KMS-11 (cell line): Measurements from ENCODE around the gene PPP2CA.

Experiments used
- H2AFZ ChIP-seq: fragments of 200-600 bp; sonication (generic); 2 replicates; pipeline ENCODE4 v1.6.1; 2016; ENCODE audit warnings: antibody characterized with exemption, mixed run types, low read depth
- H3K27ac ChIP-seq: fragments of 200-600 bp; sonication (generic); 2 replicates; pipeline ENCODE4 v1.6.1; 2016; ENCODE audit warnings: mild to moderate bottlenecking, mixed run types
- H3K27me3 ChIP-seq: fragments of 200-600 bp; sonication (generic); 2 replicates; pipeline ENCODE4 v1.6.1; 2017; ENCODE audit warnings: mild to moderate bottlenecking, low read depth, mixed run types, moderate library complexity; ENCODE audit not compliant: insufficient read depth
- H3K36me3 ChIP-seq: fragments of 200-600 bp; sonication (generic); 2 replicates; pipeline ENCODE4 v1.6.1; 2017; ENCODE audit warnings: mild to moderate bottlenecking, mixed run types; ENCODE audit not compliant: insufficient read depth
- H3K4me1 ChIP-seq: fragments of 200-600 bp; sonication (generic); 2 replicates; pipeline ENCODE4 v1.6.1; 2016; ENCODE audit warnings: mild to moderate bottlenecking, low read depth, mixed run types; ENCODE audit not compliant: poor library complexity, severe bottlenecking
- H3K4me2 ChIP-seq: fragments of 200-600 bp; sonication (generic); 2 replicates; pipeline ENCODE4 v1.7.0; 2016; ENCODE audit warnings: mild to moderate bottlenecking, mixed run types
- H3K4me3 ChIP-seq: fragments of 200-600 bp; sonication (generic); IDR thresholded peaks from 2 replicates; pipeline ENCODE4 v1.6.1; 2017; ENCODE audit warnings: low read depth, low read length, mixed read lengths; ENCODE audit not compliant: insufficient read depth
- H3K79me2 ChIP-seq: fragments of 200-600 bp; sonication (generic); 2 replicates; pipeline ENCODE4 v1.6.1; 2016; ENCODE audit warnings: low read depth, mixed run types; ENCODE audit not compliant: insufficient read depth
- H3K9ac ChIP-seq: fragments of 200-600 bp; sonication (generic); 2 replicates; pipeline ENCODE4 v1.6.1; 2016; ENCODE audit warnings: mild to moderate bottlenecking, mixed run types
- H4K20me1 ChIP-seq: fragments of 200-600 bp; sonication (generic); 2 replicates; pipeline ENCODE4 v1.6.1; 2016; ENCODE audit warnings: mild to moderate bottlenecking, mixed run types; ENCODE audit not compliant: insufficient read depth
- TF ChIP-seq, protein P1 (sequence below): fragments of 200-600 bp; sonication (generic); conservative IDR thresholded peaks from 2 replicates; pipeline ENCODE4 v1.6.1; 2017; ENCODE audit warnings: low read depth, mild to moderate bottlenecking, antibody characterized with exemption, low read length, moderate library complexity, mixed read lengths

The PPP2CA gene

DNA sequence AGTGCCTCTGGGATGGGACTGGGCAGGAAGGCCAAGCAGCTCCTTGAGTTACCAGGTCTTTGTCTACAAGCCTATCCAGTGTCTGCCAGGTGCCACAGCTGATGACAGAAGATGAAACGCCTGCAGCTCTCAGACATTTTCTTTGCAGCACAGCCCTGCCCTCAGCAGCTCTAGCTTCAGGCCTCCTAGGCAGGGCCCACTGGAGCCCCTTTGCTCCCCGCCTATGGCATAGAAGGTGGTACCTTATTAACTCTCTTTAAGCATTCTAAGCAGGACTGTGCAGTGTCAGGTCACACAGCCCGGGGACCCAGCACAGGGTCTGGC lies 47.8 kb downstream of the PPP2CA start:
- H3K4me3 ChIP-seq = no peak overlapping the region
- H2AFZ ChIP-seq = no peak overlapping the region
- H3K79me2 ChIP-seq = peaks cover 36% of the 10 kb centered on the region

DNA sequence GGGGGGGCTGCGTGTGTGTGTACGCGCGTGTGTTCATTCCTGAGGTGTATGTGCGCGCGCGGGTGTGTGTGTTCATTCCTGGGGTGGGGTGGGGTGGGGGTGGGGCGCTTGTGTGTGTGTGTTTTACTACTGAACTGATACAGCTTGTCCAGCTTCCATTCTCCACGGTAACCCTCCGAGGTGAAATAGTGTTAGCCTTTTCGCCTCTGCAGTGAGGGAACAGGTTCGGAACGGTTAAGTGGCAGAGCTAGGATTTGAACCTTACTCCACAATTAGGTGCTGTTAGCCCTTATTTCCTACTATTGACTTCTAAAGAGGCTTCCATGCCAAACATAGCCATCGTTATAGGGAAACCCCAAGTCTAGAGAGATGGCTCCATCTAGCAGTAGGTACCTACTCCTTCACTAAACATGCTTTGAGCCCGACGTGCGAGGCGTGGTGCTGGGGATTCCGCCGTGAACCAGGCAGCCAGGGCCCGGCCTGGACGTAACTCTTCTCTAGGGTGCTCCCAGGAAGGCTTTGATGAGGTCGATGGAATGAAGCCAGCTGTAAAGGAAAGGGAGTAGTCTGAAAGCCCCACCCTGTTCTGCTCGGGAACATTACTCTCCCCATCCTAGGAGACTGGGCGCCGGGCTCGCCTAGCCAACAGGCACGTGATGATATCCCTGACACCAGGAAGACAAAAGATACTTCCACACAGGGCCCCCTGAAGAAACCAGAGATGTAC lies 48.3 kb downstream of the PPP2CA start:
- Histone ChIP-seq H2AFZ (peak overlapping the region; percentile 84), H3K36me3 (peaks cover 5% of the 10 kb centered on the region; the same call in 1 of the 2 replicates), H3K9ac (peak overlapping the region; percentile 99), H3K79me2 (peaks cover 41% of the 10 kb centered on the region), H3K27me3 (no peaks in the 10 kb centered on the region), H3K4me3 (no peak overlapping the region), H3K4me2 (peak overlapping the region; percentile 80), H3K27ac (peak overlapping the region; percentile 97), H4K20me1 (peaks cover 5% of the 10 kb centered on the region; the same call in 1 of the 2 replicates), H3K4me1 (peaks cover 30% of the 10 kb centered on the region)
- TF ChIP-seq, protein P1, sequence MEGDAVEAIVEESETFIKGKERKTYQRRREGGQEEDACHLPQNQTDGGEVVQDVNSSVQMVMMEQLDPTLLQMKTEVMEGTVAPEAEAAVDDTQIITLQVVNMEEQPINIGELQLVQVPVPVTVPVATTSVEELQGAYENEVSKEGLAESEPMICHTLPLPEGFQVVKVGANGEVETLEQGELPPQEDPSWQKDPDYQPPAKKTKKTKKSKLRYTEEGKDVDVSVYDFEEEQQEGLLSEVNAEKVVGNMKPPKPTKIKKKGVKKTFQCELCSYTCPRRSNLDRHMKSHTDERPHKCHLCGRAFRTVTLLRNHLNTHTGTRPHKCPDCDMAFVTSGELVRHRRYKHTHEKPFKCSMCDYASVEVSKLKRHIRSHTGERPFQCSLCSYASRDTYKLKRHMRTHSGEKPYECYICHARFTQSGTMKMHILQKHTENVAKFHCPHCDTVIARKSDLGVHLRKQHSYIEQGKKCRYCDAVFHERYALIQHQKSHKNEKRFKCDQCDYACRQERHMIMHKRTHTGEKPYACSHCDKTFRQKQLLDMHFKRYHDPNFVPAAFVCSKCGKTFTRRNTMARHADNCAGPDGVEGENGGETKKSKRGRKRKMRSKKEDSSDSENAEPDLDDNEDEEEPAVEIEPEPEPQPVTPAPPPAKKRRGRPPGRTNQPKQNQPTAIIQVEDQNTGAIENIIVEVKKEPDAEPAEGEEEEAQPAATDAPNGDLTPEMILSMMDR = no peak

More for the DNA sequence above, 47.8 kb downstream of the PPP2CA start:
- Histone ChIP-seq H3K4me2 (peak overlapping the region; percentile 80; the same call in 1 of the 2 replicates), H3K9ac (no peak overlapping the region), H3K36me3 (peaks cover 5% of the 10 kb centered on the region; the same call in 1 of the 2 replicates), H4K20me1 (peaks cover 5% of the 10 kb centered on the region; the same call in 1 of the 2 replicates), H3K27me3 (no peaks in the 10 kb centered on the region), H3K4me1 (peaks cover 30% of the 10 kb centered on the region), H3K27ac (no peak overlapping the region)
- TF ChIP-seq, protein P1 = no peak

DNA sequence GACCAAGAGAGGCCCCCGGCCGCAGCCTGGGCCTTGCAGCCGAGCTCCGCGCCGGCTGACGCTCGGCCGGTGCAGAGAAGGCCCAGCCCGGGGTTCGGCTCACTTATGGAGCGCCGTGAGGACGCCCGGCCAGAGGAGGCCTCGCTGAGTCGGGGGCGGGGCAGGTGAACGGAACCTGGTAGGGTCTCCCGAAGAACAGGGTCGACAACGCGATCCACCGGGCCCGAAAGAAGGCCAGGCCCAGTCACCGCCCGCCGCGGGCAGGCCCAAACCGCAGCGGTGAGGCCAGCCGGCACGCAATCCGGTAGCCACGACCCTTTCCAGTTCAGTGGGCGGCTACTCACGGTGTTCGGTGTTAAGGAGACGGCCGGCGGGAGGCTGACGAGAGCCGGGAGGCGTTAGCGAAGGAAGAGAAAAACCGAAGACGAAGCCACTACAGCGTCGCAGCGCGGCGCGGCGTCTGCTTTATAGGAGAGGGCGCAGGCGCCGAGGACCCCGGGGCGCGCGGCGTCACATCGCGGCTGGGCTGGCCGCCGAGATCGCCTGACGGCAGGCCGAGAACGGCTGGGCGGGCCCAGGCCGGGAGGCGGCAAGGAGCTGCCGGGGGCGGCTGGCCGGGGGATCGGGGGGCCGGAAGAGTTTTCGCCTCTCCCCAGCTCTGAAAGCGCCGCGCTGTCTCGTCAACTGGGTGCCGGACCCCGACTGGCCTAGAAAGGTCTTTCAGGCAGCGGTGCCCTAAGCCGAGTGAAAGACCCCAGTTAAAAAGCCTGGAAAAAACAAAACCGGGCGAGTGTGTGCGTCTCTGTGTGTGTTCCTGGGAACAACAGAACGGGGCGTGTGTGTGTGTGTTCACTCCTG lies 49.1 kb downstream of the PPP2CA start, which contains the start of gene SKP1:
SKP1 (minus strand) TSS at position 440 of the 858 bp plus-strand sequence. CDS start 2,928 bp downstream, outside the sequence.
- TF ChIP-seq, protein P1 = no peak
- Histone ChIP-seq H3K9ac (peak within 1 kb of the TSS; percentile 99), H3K4me3 (no peak within 1 kb of the TSS), H2AFZ (peak within 1 kb of the TSS; percentile 84), H3K79me2 (peaks cover 48% of the 10 kb centered on the region), H3K36me3 (peaks cover 5% of the 10 kb centered on the region; the same call in 1 of the 2 replicates), H3K27me3 (no peaks in the 10 kb centered on the region), H4K20me1 (peaks cover 5% of the 10 kb centered on the region; the same call in 1 of the 2 replicates), H3K4me1 (peaks cover 30% of the 10 kb centered on the region), H3K27ac (peak within 1 kb of the TSS; percentile 97), H3K4me2 (peak within 1 kb of the TSS; percentile 90)

DNA sequence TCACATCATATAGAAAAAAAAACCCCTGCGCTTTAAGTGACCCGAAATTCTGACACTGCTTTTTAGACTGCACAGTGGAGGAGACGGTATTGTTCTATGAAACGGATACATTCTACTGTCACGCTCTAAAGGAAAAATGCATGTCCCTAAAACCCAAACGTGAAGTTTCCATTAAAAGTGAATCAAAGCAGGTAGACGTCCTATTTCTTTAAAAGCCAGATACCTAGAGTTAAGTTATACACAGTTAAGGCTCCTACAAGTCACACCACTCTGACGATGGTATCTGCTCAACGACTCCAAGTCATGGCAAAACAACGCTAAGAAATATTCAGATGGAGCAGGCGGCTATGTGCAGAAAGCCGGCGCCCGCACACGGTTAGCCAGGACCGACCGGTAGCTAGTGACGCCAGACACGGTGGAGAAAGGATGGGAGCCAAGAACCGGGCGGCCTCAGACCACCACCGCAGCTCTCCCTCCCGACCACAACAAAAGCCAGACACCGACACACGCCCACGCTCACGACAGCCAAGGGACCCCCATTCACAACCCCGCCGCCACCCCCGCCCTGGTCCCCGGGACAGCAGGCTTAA lies 49.9 kb downstream of the PPP2CA start:
- H3K27me3 ChIP-seq = no peaks in the 10 kb centered on the region
- H2AFZ ChIP-seq = no peak overlapping the region; the same call in 1 of the 2 replicates
- H3K9ac ChIP-seq = peak overlapping the region; percentile 99
- H3K4me1 ChIP-seq = peaks cover 26% of the 10 kb centered on the region
- H4K20me1 ChIP-seq = peaks cover 5% of the 10 kb centered on the region; the same call in 1 of the 2 replicates
- H3K4me2 ChIP-seq = peak overlapping the region; percentile 90
- H3K36me3 ChIP-seq = peaks cover 5% of the 10 kb centered on the region; the same call in 1 of the 2 replicates
- H3K79me2 ChIP-seq = peaks cover 54% of the 10 kb centered on the region
- no peak overlapping the region for H3K4me3 ChIP-seq
- H3K27ac ChIP-seq = peak overlapping the region; percentile 97
- TF ChIP-seq, protein P1 = no peak
